HEK293 (cell line): Measurements from ENCODE around the gene TRIM2.

Experiments
- CTCF ChIP-seq: fragments of 450-650 bp; formaldehyde crosslinking; IDR thresholded peaks from 2 replicates; pipeline ENCODE4 v1.5.1; 2016; ENCODE audit warnings: missing biosample characterization, missing genetic modification characterization
- REST ChIP-seq: fragments of 450-650 bp; formaldehyde crosslinking; IDR thresholded peaks from 2 replicates; pipeline ENCODE4 v1.5.1; 2016; ENCODE audit warnings: missing biosample characterization, missing genetic modification characterization
- ZNF121 ChIP-seq: fragments of 450-650 bp; formaldehyde crosslinking; IDR thresholded peaks from 2 replicates; pipeline ENCODE4 v1.5.1; 2016; ENCODE audit warnings: missing biosample characterization, missing genetic modification characterization

DNA sequence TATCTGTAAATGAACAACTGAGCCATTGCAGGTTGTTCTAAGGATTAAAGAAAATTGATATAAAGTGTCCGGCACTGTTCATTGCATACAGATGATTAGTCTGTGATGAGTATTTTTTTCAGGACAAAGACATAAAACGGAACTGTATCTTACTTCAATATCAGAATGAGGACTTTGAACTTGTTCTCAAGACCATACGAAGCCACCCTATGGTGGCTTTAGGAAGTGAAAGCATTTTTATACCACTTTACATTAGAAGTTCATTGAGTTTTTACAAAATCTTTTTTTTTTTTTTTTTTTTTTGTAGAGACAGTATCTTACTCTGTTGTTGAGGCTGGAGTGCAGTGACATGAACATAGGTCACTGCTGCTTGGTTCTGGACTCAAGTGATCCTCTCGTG lies 45.2 kb upstream of the TRIM2 start:
- TF ChIP-seq REST (tag by site-specific recombination), result no peak
- TF ChIP-seq ZNF121 (tag by site-specific recombination), result no peak
- TF ChIP-seq CTCF, result no peak
